GM18517 (cell line): ENCODE measurements around the gene ZXDA.
A peak's percentile ranks its signal among the peaks of the same experiment; 100 is the strongest.
"Not testable (repeated sequence)": the region's sequence is repeated elsewhere in the genome, so short reads cannot be mapped to it uniquely, and the experiment has no call there.

ENCODE experiments used
- ATAC-seq: cut with Tn5 transposase; IDR thresholded peaks from one replicate; pipeline ENCODE4 v1.9.1; 2021; ENCODE audit warnings: mild to moderate bottlenecking, moderate library complexity; ENCODE audit not compliant: unreplicated experiment

ZXDA gene, protein sequence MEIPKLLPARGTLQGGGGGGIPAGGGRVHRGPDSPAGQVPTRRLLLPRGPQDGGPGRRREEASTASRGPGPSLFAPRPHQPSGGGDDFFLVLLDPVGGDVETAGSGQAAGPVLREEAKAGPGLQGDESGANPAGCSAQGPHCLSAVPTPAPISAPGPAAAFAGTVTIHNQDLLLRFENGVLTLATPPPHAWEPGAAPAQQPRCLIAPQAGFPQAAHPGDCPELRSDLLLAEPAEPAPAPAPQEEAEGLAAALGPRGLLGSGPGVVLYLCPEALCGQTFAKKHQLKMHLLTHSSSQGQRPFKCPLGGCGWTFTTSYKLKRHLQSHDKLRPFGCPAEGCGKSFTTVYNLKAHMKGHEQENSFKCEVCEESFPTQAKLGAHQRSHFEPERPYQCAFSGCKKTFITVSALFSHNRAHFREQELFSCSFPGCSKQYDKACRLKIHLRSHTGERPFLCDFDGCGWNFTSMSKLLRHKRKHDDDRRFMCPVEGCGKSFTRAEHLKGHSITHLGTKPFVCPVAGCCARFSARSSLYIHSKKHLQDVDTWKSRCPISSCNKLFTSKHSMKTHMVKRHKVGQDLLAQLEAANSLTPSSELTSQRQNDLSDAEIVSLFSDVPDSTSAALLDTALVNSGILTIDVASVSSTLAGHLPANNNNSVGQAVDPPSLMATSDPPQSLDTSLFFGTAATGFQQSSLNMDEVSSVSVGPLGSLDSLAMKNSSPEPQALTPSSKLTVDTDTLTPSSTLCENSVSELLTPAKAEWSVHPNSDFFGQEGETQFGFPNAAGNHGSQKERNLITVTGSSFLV

DNA sequence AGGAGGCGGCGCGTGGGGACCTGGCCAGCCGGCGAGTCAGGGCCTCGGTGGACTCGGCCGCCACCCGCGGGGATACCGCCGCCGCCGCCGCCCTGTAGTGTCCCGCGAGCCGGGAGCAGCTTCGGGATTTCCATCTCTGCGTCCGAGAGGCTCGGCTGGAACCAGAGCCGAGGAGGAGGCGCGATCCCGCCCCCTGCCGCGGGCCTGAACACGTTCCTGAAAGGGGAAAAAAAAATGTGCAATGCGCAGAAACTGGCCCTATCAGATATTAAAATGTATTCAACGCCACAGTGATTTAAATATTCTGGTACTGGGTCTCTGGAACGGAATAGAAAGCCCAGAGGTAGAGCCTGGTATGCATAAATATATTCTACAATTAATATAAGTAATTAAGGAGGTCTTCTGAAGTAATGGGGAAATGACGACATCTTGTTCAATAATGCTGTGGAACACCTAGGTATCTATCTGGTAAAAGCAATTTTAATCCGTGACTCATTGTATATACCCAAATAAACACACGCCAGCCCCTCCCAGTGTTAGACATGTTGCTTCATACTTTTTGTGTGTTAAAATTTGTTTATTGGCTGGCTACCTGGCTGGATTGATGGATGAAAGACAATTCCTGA lies at the start of gene ZXDA:
ZXDA (minus strand) TSS at position 172 of the 626 bp plus-strand sequence; CDS start at position 134, 38 bp downstream.
- peak; percentile 68 for ATAC-seq

DNA sequence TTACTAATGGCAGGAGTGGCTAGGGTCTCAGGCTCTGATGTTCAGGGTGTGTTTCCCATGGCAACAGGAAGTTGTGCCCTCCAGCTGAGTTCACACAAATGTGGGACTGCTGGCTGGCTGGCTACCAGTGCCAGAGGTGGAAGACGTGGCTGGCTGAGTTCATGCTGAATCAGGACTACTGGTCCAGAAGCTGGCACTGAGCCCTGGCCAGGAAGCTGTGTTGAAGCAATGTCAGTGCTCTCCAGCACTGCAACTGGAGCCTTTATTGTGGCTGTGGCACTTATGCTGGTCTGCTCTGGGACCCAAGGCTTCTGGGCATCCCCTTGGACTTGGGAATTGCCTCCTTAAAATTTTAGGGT lies 42.0 kb upstream of the ZXDA start:
- ATAC-seq = no peak

DNA sequence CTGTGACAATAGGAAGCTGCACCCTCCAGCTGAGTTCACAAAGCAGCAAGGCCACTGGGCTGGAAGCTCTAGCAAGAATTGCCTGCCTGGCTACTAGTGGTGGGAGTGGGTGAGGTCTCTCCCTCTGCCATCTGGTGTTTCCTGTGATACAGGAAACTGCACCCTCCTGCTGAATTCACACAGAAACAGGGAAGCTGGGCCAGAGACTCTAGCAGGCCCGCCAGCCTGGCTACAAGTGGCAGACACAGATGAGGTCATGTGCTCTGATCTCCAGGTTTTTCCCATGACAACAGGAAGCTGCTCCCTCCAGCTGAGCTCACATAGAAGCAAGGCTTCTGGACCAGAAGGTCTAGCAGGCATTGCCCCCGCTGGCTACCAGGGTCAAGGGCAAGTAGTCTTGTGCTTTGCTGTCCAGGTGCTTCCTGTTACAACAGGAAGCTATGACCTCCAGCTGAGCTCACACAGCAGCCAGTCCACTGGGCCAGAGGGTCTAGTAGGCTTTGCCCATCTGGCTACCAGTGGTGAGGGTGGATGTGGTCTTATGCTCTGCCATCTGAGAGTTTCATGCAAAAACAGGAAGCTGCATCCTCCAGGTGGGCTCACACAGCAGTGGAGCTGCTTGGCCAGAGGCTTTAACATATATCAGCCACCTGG lies 41.5 kb upstream of the ZXDA start:
- ATAC-seq = no peak

DNA sequence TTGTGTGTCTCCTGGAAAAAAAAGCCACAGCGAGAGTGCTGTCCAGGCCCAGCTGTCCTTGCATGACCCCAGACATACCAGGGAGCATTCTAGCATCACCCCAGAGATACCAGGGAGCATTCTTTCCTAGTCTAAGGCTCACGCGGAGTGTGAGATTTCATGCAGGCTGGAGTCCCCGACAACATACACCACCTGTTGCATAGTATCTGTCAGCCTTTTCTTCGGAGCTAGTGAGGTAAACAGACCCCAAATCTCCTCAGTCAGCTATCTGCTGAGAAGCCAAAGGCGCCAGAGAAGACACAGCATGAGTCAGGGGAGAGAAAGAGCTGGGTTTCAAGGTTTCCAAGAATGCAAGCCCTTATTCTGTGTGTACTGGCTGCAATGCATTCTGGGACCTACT lies 23.1 kb upstream of the ZXDA start:
- no peak for ATAC-seq

DNA sequence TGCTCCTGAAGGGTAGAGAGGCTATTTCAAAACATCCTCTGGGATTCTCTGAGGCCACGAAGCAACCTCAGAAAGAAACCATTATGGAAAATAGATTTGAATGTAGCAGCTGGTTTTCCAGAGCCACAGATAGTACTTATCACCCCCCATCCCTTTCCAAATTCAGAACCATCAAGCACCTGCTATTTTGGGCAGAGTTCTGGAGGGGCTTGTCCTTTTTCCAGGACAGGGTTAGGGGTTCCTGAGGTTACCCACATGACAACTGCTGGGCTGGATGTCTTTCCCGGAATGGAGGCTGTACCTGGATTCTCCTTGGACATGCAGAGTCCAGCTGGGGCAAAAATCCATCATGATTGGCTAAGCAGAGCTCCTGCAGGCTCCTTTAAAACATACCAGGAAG lies 22.0 kb upstream of the ZXDA start:
- no peak for ATAC-seq

DNA sequence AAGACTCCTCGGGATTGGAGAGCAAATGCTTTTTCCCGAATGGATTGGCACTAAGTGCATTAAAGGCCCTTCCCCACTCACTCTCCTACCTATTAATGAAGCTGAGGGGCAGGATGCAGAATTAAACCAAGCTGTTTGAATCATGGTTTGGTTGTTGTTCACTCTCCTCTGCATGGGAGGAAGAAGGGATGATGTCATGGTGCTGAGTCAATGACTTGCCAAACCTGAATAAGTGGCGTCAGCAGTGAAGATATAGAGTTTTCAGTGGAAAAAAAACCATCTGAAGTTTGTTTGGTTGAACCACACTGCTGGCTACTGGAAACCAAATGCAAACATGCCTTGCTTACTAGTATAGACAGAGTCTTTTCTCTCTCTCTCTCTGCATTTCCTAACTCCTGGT lies 19.8 kb upstream of the ZXDA start:
- ATAC-seq = no peak

DNA sequence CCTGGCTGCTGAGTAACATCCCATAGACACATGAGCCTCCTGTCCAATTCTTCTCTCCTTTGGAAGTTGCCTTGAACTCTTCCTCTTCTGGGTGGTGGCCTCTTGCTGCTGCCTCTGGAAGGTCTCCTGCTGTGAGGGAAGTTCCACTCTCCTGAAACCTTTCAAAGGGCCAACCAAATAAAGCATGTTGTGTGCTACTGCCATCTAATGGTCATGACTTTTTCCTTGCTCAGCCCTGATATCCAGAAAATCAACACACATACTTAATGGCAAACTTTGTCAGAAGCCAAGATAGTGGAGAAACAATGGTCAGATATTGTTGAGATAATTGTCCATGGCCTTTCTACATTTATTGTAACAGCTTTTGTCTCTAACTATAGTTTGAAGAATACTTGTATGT lies 19.1 kb upstream of the ZXDA start:
- no peak for ATAC-seq

DNA sequence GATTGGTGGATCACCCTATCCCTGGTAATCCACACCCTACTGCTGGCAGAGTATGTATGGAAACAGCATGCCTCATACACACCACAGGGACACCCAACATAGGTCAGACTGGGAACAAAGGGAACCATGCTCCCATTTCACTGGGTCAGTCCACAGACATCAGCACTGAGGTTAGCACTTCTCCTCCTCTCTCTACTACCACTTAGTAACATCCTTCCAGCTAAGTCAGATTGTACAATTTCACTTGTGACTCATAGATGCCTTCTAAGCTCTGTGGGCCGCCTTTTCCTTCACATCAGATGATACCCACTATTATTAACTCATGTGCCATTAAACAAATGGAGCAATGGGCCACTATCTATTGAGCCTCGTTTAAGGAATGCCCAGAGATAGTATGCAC lies 15.5 kb upstream of the ZXDA start:
- no peak for ATAC-seq

DNA sequence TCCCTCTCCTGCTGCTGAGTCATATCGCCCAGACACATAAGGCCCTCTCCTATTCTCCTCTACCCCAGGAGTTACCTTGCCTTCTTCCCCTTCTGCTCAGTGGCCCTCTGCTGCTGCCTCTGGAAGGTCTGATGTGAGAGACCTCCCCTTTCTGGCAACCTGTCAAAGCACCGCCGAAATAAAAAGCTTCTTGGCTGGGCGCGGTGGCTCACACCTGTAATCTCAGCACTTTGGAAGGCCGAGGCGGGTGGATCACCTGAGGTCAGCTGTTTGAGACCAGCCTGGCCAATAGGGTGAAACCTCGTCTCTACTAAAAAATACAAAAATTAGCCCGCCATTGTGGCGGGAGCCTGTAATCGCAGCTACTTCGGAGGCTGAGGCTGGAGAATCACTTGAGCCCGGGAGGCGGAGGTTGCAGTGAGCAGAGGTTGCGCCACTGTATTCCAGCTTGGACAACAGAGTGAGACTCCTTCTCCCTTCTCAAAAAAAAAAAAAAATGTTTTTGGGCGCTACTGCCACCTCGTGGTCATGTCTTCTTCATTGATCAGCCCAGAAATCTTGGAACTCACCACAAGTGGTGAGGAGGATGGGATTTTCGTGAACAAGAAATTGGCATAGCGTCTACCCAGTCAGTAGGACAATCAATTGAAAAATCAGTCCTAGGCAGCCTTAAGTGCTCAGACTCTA lies 8.6 kb upstream of the ZXDA start:
- no peak for ATAC-seq

DNA sequence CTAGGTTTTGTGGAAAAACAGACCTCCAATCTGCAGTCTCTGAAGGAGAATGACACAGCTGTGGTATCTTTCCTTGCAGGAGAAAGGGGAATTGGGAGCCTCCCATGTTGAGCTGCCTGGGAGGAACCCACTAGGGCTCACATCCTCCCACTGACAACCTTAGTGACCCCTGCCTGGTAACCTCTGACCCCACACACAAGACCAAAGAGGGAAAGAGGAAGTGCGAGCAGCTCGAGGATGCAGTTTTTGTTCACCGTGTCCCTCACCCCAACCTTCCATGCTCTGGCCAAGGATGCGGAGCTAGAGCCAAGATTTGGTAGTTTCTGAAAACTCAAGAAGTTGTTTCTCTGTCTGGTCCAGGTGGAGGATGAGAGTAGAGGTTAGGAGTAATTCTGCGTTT lies 5.4 kb upstream of the ZXDA start:
- ATAC-seq = no peak

DNA sequence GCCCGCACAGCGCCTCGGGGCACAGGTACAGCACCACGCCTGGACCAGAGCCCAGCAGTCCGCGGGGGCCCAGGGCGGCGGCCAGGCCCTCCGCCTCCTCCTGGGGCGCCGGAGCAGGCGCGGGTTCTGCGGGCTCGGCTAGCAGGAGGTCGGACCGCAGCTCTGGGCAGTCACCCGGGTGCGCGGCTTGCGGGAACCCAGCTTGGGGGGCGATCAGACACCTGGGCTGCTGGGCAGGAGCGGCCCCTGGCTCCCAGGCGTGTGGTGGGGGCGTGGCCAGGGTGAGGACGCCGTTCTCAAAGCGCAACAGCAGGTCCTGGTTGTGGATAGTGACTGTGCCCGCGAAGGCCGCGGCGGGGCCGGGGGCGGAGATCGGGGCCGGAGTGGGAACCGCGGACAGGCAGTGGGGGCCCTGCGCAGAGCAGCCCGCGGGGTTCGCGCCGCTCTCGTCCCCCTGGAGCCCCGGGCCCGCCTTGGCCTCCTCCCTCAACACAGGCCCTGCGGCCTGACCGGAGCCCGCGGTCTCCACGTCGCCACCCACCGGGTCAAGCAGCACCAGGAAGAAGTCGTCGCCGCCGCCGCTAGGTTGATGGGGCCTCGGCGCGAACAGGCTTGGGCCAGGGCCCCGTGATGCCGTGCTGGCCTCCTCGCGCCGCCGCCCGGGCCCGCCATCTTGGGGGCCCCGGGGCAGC lies 517 bp downstream of the ZXDA start:
- ATAC-seq = peak; percentile 65

DNA sequence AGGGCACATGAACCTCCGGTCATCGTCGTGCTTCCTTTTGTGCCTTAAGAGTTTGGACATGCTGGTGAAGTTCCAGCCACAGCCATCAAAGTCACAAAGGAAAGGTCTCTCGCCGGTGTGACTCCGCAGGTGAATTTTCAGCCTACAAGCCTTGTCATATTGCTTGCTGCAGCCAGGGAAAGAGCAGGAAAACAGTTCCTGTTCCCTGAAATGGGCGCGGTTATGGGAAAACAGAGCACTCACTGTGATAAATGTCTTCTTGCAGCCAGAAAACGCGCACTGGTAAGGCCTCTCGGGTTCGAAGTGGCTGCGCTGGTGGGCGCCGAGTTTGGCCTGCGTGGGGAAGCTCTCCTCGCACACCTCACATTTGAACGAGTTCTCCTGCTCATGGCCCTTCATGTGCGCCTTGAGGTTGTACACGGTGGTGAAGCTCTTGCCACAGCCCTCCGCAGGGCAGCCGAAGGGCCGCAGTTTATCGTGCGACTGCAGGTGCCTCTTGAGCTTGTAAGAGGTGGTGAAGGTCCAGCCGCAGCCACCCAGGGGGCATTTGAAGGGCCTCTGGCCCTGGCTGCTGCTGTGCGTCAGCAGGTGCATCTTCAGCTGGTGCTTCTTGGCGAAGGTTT lies 1.2 kb downstream of the ZXDA start:
- ATAC-seq = not testable (repeated sequence)

DNA sequence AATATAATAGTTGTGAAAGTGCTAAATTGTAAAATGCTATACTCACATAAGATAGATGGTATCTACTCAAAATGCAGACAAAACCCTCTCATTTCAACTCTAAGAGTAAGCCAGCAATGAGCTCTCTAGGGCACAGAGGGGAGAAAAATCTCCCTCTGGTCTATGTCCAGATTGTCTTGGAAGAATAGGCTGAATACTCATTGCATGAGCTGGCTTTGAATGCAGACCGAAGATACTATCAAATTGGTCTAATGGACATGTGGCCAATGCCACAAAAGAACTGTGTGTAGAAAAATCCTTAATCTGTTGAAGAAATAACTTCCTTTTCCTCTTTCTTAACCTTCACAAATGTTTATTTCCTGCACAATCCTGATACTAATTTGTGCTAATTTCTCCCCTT lies 3.5 kb downstream of the ZXDA start:
- no peak for ATAC-seq

DNA sequence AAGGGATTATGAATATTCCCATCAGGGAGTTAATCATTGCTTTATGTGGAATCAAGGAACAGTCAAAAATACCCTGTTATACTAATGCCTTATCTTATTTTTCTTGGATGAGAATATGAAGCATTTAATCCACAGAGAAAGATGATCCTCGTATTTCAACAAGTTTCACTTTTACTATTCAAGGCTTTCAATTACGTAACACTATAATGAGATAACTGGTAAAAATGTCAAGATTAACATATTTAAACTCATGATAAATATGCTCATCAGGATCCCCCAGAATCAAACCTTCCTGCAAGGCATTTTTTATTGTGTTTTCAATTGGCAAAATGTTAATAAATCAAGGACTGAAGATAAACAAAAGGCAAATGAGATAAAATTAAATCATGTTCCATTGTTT lies 5.1 kb downstream of the ZXDA start:
- ATAC-seq = no peak

DNA sequence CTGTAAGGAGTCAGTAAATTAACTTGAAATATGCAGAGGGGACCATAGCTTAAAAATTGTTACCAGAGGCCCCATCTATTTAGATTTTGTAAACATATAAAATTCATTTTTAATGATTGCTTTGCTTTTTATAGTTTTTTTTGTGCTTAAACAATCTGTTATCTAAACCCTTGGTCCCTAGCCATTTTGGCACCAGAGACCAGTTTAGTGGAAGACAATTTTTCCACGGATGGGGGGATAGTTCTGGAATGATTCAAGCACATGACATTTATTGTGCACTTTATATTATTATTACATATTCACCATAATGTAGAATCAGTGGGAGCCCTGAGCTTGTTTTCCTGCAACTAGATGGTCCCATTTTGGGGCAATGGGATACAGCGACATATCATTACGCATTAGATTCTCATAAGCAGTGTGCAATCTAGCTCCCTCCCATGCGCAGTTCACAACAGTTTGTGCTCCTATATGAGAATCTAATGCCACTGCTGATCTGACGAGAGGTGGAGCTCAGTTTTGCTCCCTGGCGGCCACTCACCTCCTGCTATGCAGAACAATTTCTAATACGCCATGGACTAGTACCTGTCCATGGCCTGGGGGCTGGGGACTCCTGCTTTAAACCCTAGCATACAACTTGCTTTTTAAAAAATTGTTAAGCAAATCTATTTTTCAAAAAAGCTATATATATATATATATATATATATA lies 5.9 kb downstream of the ZXDA start:
- no peak for ATAC-seq

DNA sequence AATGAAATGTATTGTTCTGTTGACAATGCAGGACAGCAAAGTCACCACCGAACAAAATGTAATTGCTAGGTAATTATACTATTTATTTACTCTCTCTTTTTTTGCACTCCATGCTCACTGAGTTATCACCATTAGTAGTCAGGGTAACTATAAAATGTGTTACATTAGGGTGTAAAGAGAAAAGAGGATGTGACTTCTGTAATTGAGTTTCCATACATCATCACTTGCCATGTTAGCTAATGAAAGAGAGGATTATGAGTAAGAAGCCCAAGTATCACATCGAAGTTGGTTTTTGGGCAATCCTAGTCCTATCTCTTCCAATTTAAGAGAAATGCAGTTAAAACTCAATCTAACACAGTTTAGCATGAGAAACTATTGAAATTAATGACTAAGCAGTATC lies 7.6 kb downstream of the ZXDA start:
- no peak for ATAC-seq

DNA sequence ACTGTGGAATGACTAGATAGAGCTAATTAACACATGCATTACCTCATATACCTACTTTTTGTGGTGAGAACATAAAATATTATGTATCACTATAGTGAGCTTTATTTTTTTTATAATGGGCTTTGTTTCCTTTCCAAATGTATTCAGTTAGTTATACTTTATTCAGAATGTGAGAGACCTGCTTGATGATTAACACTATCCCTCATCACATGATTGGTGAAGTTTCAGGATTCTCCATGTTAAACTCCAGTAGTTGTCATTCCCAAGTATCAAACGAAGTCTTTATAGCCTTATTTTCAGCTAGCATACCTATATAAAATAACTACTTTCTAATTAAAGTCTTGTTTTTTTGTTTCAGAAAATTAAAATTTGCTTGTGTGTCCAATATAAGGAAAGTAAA lies 8.8 kb downstream of the ZXDA start:
- ATAC-seq = no peak

DNA sequence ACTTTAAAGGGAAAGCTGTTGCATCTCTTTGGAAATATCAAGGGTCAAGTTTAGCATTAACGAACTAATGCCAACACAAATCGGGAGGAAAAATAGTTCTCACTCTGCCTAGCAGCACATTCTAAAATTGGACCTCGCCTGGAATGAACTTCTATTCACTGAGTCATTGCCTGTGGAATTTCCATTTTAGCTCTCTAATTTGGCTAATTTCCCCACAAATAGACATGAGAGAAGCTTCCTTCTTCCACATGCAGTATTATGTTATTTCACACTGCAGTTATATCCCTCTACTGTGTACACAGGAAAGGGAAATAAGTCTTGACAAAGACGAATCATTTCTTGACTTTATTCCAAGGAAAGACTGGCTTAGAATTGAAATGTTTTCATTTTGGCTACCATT lies 9.3 kb downstream of the ZXDA start:
- no peak for ATAC-seq

DNA sequence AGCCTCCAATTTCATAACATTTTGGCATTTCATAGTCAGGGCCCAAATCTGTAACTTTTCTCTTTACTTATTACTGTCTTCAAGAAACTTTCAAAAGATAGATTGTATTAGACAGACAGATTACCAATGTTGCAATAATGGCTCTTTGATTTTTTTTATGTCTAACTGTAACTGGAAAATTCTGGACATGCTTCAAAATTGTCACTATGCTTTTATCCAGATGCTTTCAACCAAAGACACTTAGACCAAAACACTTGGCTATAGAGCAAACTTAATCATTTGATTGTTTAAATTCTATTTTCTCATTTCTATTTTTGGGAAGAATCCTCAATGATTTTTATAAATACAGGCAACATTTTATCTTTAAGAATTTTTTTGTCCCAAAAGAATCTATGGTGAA lies 10.4 kb downstream of the ZXDA start:
- ATAC-seq = no peak
